ENCODE measurements around the gene KMO.

The KMO gene

DNA sequence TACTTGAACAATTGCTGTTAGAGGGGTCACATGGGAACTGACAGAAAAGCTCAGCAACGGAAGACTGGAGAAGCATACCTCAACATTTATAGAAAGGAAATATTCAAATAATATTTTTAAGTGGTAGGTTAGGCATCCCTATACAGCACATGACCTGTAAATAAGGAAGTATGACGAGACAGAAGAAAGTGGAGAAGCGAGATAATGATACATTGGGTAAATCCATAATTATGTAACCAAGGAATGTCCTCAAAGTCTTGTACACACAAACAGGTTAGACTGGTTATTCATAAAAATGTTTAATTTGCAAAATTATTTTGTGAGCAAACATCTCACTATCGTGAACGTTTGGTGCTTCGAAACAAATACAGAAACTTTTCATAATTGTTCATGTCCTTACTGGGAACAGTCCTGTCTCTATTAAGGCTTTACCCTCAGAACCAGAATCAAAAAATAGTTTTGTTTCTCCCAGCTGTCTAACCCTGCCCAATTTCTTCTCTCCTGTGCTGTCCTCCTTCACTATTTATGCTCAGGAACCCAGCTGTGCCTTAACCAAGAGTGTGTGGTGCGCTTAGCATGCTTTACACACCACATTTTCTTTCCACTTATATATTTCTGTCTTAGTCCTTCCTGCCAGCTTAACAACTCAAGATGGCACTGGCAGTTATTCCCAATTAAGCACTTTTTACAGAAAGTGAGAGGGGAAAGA lies 10.2 kb downstream of the KMO start:
- no peak overlapping the region for H3K4me3 ChIP-seq (ENCODE audit: low read depth, low read length)
- DNase-seq (ENCODE audit: low read depth), result peak; percentile 21
- TF ChIP-seq, protein P1, sequence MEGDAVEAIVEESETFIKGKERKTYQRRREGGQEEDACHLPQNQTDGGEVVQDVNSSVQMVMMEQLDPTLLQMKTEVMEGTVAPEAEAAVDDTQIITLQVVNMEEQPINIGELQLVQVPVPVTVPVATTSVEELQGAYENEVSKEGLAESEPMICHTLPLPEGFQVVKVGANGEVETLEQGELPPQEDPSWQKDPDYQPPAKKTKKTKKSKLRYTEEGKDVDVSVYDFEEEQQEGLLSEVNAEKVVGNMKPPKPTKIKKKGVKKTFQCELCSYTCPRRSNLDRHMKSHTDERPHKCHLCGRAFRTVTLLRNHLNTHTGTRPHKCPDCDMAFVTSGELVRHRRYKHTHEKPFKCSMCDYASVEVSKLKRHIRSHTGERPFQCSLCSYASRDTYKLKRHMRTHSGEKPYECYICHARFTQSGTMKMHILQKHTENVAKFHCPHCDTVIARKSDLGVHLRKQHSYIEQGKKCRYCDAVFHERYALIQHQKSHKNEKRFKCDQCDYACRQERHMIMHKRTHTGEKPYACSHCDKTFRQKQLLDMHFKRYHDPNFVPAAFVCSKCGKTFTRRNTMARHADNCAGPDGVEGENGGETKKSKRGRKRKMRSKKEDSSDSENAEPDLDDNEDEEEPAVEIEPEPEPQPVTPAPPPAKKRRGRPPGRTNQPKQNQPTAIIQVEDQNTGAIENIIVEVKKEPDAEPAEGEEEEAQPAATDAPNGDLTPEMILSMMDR (IDR thresholded peaks at IDR 0.05; ENCODE audit: low read depth, low read length), result no peak
- no peak for TF ChIP-seq MYC (IDR thresholded peaks at IDR 0.05; ENCODE audit: low read depth, low read length)
- no peak for TF ChIP-seq POLR2A (IDR thresholded peaks at IDR 0.05; ENCODE audit: extremely low read depth, insufficient read length)

DNA sequence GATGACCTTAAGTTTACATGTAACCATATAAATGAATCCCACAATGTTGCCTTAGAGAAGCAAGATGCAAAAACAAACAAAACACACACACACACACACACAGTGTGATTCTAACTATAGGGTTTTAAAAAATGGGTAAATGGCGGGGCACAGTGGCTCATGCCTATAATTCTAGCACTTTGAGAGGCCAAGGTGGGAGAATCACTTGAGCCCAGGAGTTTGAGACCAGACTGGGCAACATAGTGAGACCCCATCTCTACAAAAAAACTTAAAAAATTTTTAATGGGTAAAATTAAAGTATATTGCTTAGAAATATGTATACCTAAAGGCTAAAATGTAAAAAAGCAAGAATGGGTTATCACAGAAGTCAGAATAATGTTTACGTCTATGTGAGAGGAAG lies 15.8 kb downstream of the KMO start:
- no peak for TF ChIP-seq POLR2A (IDR thresholded peaks at IDR 0.05; ENCODE audit: extremely low read depth, insufficient read length)
- TF ChIP-seq, protein P2, sequence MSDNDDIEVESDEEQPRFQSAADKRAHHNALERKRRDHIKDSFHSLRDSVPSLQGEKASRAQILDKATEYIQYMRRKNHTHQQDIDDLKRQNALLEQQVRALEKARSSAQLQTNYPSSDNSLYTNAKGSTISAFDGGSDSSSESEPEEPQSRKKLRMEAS (IDR thresholded peaks at IDR 0.05; ENCODE audit: low read depth, low read length), result no peak
- TF ChIP-seq, protein P1 (IDR thresholded peaks at IDR 0.05; ENCODE audit: low read depth, low read length), result no peak
- no peak for TF ChIP-seq MYC (IDR thresholded peaks at IDR 0.05; ENCODE audit: low read depth, low read length)
- no peak for DNase-seq (ENCODE audit: low read depth)
- H3K4me3 ChIP-seq (ENCODE audit: low read depth, low read length), result no peak overlapping the region

DNA sequence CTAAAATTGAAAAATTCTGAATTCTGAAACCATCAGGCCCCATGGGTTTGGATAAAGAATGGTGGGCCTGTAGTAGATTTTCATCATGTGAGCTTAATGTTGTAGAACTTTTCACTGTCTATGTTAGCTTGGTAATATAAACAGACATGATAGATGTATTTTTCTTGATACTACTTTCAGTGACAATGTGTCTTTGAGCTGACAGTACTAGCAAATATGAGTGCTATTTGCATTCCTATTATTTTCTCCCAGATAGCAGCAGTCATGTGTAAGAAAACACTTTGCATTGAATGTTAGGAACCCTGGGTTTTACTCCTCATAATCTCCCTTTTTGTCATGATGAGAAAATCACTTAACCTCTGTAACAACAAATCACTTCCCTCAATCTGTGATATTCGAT lies 18.1 kb downstream of the KMO start:
- no peak overlapping the region for H3K4me3 ChIP-seq (ENCODE audit: low read depth, low read length)
- TF ChIP-seq, protein P1 (IDR thresholded peaks at IDR 0.05; ENCODE audit: low read depth, low read length), result no peak
- no peak for TF ChIP-seq MYC (IDR thresholded peaks at IDR 0.05; ENCODE audit: low read depth, low read length)
- TF ChIP-seq, protein P2 (IDR thresholded peaks at IDR 0.05; ENCODE audit: low read depth, low read length), result no peak
- no peak for TF ChIP-seq POLR2A (IDR thresholded peaks at IDR 0.05; ENCODE audit: extremely low read depth, insufficient read length)
- DNase-seq (ENCODE audit: low read depth), result no peak

DNA sequence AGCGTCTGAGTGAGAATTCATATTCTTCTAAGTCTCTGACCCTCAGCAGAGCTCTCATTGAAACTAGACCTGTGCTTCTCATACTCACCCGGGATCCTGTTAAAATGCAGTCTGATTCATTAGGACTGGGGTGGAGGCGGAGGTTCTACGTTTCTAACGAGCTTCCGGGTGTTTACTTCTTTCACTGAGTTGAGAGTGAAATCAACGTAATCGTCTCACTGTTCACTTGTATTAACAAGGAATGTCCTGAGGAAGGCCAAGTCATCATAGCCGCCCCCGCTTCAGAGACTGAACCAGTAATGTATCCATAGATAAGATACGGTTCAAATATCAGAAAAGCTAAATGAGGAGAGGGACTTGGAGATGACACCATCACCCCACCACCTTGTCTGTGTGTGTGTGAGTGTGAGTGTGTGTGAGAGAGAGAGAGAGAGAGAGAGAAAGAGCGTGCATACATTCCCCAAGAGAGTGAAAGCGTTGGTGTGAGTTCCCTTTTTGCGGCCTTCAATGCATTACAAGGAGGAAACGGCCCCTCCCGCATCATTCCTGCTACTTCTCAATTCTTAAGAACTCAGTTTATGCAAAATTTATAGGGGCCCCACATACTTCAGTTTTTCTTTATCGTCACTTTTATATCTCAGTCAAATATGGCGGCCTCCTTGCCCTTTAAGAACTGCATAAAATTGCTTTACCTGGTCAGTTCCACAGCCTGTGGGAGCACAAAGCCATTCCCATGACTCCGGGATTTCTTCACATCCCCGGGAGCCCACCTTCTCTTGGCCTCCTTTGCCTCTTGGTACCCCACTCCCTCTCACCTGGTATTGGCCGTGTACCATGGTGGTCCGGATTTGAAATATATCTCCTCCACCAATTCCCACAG lies 19.8 kb downstream of the KMO start:
- TF ChIP-seq, protein P2 (IDR thresholded peaks at IDR 0.05; ENCODE audit: low read depth, low read length), result peak; percentile 39; the same call in 1 of the 2 replicates
- peak; percentile 63; the same call in 1 of the 2 replicates for TF ChIP-seq MYC (IDR thresholded peaks at IDR 0.05; ENCODE audit: low read depth, low read length)
- TF ChIP-seq, protein P1 (IDR thresholded peaks at IDR 0.05; ENCODE audit: low read depth, low read length), result no peak
- TF ChIP-seq POLR2A (IDR thresholded peaks at IDR 0.05; ENCODE audit: extremely low read depth, insufficient read length), result peak; percentile 49
- peak; percentile 96 for DNase-seq (ENCODE audit: low read depth)
- peak overlapping the region; percentile 60 for H3K4me3 ChIP-seq (ENCODE audit: low read depth, low read length)

DNA sequence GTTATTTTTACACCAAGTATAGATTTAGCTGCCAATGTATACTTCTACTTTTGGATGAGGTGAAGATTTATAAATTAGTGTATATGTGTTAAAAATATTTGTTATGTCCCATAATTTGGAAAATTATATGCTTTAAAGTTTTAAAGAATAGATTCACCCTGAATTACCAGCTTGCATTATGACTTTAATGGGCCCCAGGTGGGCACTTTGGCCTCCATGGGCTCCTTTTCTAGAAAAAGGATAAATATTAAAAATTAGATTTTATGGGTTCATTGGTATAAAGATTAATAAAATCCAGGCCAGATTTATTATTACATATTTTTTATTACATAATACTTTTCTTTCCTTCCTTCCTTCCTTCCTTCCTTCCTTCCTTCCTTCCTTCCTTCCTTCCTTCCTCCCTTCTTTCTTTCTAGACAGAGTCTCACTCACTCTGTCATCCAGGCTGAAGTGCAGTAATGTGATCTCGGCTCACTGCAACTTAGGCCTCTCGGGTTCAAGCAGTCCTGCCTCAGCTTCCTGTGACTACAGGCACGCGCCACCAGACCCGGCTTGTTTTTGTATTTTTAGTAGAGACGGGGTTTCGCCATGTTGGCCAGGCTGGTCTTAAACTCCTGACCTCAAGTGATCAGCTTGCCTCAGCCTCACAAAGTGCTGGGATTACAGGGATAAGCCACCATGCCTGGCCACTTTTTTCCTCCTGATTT lies 21.9 kb downstream of the KMO start:
- TF ChIP-seq, protein P2 (IDR thresholded peaks at IDR 0.05; ENCODE audit: low read depth, low read length), result no peak
- no peak for DNase-seq (ENCODE audit: low read depth)
- H3K4me3 ChIP-seq (ENCODE audit: low read depth, low read length), result no peak overlapping the region

DNA sequence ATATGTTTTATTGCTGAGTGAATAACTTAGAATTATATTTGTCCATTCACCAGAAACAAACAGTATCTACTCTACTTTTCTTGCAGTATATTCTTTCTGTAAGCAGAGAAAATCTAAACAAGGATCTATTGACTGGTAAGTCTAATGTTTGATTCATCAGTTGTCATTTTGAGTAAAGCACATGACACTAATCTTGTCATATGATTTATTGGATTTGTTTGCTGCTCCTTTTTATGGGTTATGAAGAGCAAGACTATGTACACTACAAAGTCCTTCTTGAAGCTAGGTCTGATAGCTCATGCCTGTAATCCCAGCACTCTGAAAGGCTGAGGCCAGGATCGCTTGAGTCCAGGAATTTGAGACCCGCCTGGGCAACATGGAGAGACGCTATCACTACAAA lies 23.3 kb downstream of the KMO start:
- DNase-seq (ENCODE audit: low read depth), result no peak
- no peak overlapping the region for H3K4me3 ChIP-seq (ENCODE audit: low read depth, low read length)
- TF ChIP-seq, protein P2 (IDR thresholded peaks at IDR 0.05; ENCODE audit: low read depth, low read length), result no peak
- no peak for TF ChIP-seq MYC (IDR thresholded peaks at IDR 0.05; ENCODE audit: low read depth, low read length)
- no peak for TF ChIP-seq POLR2A (IDR thresholded peaks at IDR 0.05; ENCODE audit: extremely low read depth, insufficient read length)
- TF ChIP-seq, protein P1 (IDR thresholded peaks at IDR 0.05; ENCODE audit: low read depth, low read length), result no peak

Data from NB4 (cell line).